GM12878 (cell line): ENCODE data around the gene KRTAP5-8. TPM values are rescaled to one million over a fixed set of nuclear protein-coding genes. Genes with fewer than 3 reads are reported as not detected.
"Not testable (repeated sequence)": the region's sequence is repeated elsewhere in the genome, so short reads cannot be mapped to it uniquely, and the experiment has no call there.

Experiments
- ATAC-seq: fragments of 200-7000 bp; cut with Tn5 transposase; 3 replicates; pipeline ENCODE4 v1.9.1; 2020; ENCODE audit warnings: mild to moderate bottlenecking, moderate library complexity
- Bru-seq: library from RNA; stranded (reverse); fragments of 400-500 nt; gene quantifications from one replicate; lab custom pipeline; 2021; lab: Mats Ljungman, UMichigan
- BruChase-seq, 2 experiments: library from RNA; stranded (reverse); fragments of 400-500 nt; gene quantifications; one replicate each; lab custom pipeline; 2021; lab: Mats Ljungman, UMichigan
- BruUV-seq: library from RNA; stranded (reverse); fragments of 400-500 nt; replicated peaks from 2 replicates; lab custom pipeline; 2021; lab: Mats Ljungman, UMichigan
- CTCF ChIA-PET: fragments of 300-600 bp; sonication (Branson Sonifier 250); formaldehyde crosslinking; extraction: SDS; loops from one replicate; lab custom pipeline; 2021; ENCODE audit warnings: inconsistent platforms; lab: Yijun Ruan, JAX
- POLR2A ChIA-PET: fragments of 350-600 bp; formaldehyde crosslinking; extraction: SDS; loops from one replicate; lab custom pipeline; 2021; ENCODE audit warnings: inconsistent platforms; lab: Charles Lee
- RAD21 ChIA-PET: fragments of 300-600 bp; sonication (Branson Sonifier 250); formaldehyde crosslinking; loops from one replicate; lab custom pipeline; 2023; ENCODE audit warnings: antibody characterized with exemption; ENCODE audit not compliant: unreplicated experiment; lab: Charles Lee
- SMC1A ChIA-PET: fragments of 300-600 bp; sonication (Branson Sonifier 250); formaldehyde crosslinking; loops from one replicate; lab custom pipeline; 2023; ENCODE audit not compliant: unreplicated experiment, uncharacterized antibody; lab: Charles Lee
- DNase-seq: peaks from one replicate; pipeline ENCODE4 v3.0.0-alpha.2; 2011; ENCODE audit warnings: low read depth, low spot score
- FAIRE-seq: peaks from 3 replicates; lab custom pipeline; 2011; peaks lifted over from hg19 to GRCh38; lab: Jason Lieb, UNC
- H2AFZ ChIP-seq: 2 replicates; pipeline ENCODE4 v1.6.0; 2011; ENCODE audit warnings: low read depth, low read length, control low read depth; ENCODE audit not compliant: control insufficient read depth
- H3K27ac ChIP-seq: 2 replicates; pipeline ENCODE4 v1.5.1; 2011; ENCODE audit warnings: control low read depth; ENCODE audit not compliant: control insufficient read depth, insufficient read depth
- H3K27me3 ChIP-seq, 2 experiments: replicated peaks in 1 of 2; 2 replicates each; pipeline versions ENCODE4 v1.6.0 to v1.6.1; 2011; ENCODE audit warnings: low read length in 1 of 2; ENCODE audit not compliant: control insufficient read depth in 2 of 2, insufficient read depth in 2 of 2
- H3K36me3 ChIP-seq, 2 experiments: 2 replicates each; pipeline ENCODE4 v1.5.1; 2011; ENCODE audit warnings: low read length in 1 of 2; ENCODE audit not compliant: control insufficient read depth in 2 of 2, insufficient read depth in 2 of 2
- H3K4me1 ChIP-seq: 2 replicates; pipeline ENCODE4 v1.6.1; 2011; ENCODE audit warnings: mild to moderate bottlenecking, low read length, moderate library complexity, mixed read lengths; ENCODE audit not compliant: control insufficient read depth, insufficient read depth
- H3K4me2 ChIP-seq: 2 replicates; pipeline ENCODE4 v1.6.0; 2011; ENCODE audit warnings: control low read depth; ENCODE audit not compliant: control insufficient read depth, insufficient read depth
- H3K4me3 ChIP-seq: fragments of 200-600 bp; sonication (generic); 2 replicates; pipeline ENCODE4 v1.5.1; 2016
- H3K79me2 ChIP-seq: 2 replicates; pipeline ENCODE4 v1.6.0; 2011; ENCODE audit warnings: low read length; ENCODE audit not compliant: control insufficient read depth, insufficient read depth
- H3K9ac ChIP-seq: 2 replicates; pipeline ENCODE4 v1.8.0; 2011; ENCODE audit warnings: low read length, control low read depth, mixed read lengths; ENCODE audit not compliant: control insufficient read depth, insufficient read depth
- H3K9me3 ChIP-seq: replicated peaks from 3 replicates; pipeline ENCODE4 v1.5.1; 2011; ENCODE audit warnings: mild to moderate bottlenecking, low read length; ENCODE audit not compliant: control insufficient read depth, insufficient read depth
- H4K20me1 ChIP-seq: 2 replicates; pipeline ENCODE4 v1.6.0; 2011; ENCODE audit not compliant: control insufficient read depth, insufficient read depth
- TCF12 ChIP-seq: IDR thresholded peaks from 2 replicates; pipeline ENCODE4 v1.6.1; 2011; ENCODE audit warnings: low read depth, mild to moderate bottlenecking, low read length
- TCF3 ChIP-seq: IDR thresholded peaks from 2 replicates; pipeline ENCODE4 v1.6.1; 2012; ENCODE audit warnings: low read depth, mild to moderate bottlenecking, low read length, borderline replicate concordance; ENCODE audit not compliant: insufficient read depth
- WGBS: methylation state at CpG from one replicate; pipeline ENCODE4 v1.1.6; 2016; ENCODE audit warnings: low lambda C conversion rate; ENCODE audit not compliant: insufficient replicate concordance, insufficient coverage; ENCODE audit errors: missing lambda C conversion rate; 5-methylcytosine and 5-hydroxymethylcytosine counted together
- in situ Hi-C: fragments of 300-500 bp; cut with MboI; formaldehyde crosslinking; loops from 9 replicates; pipeline ENCODE4 v1.14.3; 2018; ENCODE audit warnings: mixed read lengths
- intact Hi-C: fragments of 100-400 bp; cut with micrococcal nuclease; formaldehyde crosslinking; loops from one replicate; pipeline ENCODE4 v1.14.2; 2022; ENCODE audit not compliant: unreplicated experiment
- long read RNA-seq, 2 experiments: library from polyadenylated mRNA; unstranded; transcript quantifications; one replicate each; pipeline ENCODE4 v2.0.0, GENCODE V29; 2019 to 2020
- polyA minus RNA-seq, 3 experiments: library from RNA; depleted of rRNA, polyadenylated mRNA; stranded (reverse); fragments of >200 nt; gene quantifications; 2 replicates each; pipeline ENCODE4 v1.2.3, GENCODE V29; 2011
- polyA plus RNA-seq, 11 experiments: library from polyadenylated mRNA; depleted of rRNA in 4 of 11; unstranded in 6 of 11; stranded (reverse) in 5 of 11; fragments of >200 nt; fragmentation: Nextera tagmentation in 4 of 11; fragmentation: Illumina TruSeq in 1 of 11; extraction: Ambion mirVana in 4 of 11; extraction: Trizol in 1 of 11; gene quantifications; 1 replicate in 1 of 11; 2 replicates in 10 of 11; pipeline versions ENCODE4 v1.2.1 to v1.2.3, GENCODE V29; 2011 to 2016; ENCODE audit warnings: inconsistent platforms in 2 of 11, missing spikeins in 2 of 11, low read depth in 1 of 11
- total RNA-seq, 4 experiments: library from RNA; depleted of rRNA in 3 of 4; stranded (reverse); fragments of >200 nt in 3 of 4; fragmentation: Illumina TruSeq in 1 of 4; extraction: Trizol in 1 of 4; gene quantifications; 2 replicates each; pipeline versions ENCODE4 v1.2.1 to v1.2.3, GENCODE V29; 2013 to 2021

KRTAP5-8 gene
- total RNA-seq (2013; cell fraction: nucleolus; rRNA removed) = 0.73 and 1.3 TPM in 2 replicates
- total RNA-seq (2014; rRNA removed) (0.22 TPM in 1 of 2 replicates, not detected in the other), total RNA-seq (2014; rRNA removed; fragmentation: Illumina TruSeq; extraction: Trizol) (not detected in 2 replicates), total RNA-seq (2021) (0.36 TPM in 1 of 2 replicates, not detected in the other), polyA plus RNA-seq (2011; rRNA removed) (0.10 and 0.15 TPM in 2 replicates), polyA plus RNA-seq (2014; fragmentation: Illumina TruSeq; extraction: Trizol) (0.12 and 0.38 TPM in 2 replicates), polyA plus RNA-seq (2014; fragmentation: Nextera tagmentation; extraction: Ambion mirVana) (under 1 TPM in 1 of 2 experiments, not detected in 1; 0.07 TPM), polyA plus RNA-seq (2014; rRNA removed) (not detected in 2 replicates), polyA plus RNA-seq (2016; fragmentation: Nextera tagmentation; extraction: Ambion mirVana) (not detected), polyA minus RNA-seq (2011; rRNA and poly(A)+ RNA removed) (0.41 TPM in 1 of 2 replicates, not detected in the other), Bru-seq, nascent RNA (percentile 22 among the genes with signal in this experiment), BruChase-seq, experiment 1, labeled RNA remaining after a 6-hour chase (percentile 24 among the genes with signal in this experiment), BruChase-seq, experiment 2, labeled RNA remaining after a 2-hour chase (percentile 26 among the genes with signal in this experiment)
- polyA plus RNA-seq (2011; ENCODE audit: low read depth) = not detected
- 0.09 TPM in 1 of 2 replicates, not detected in the other for polyA plus RNA-seq (2011; cell fraction: cytosol; rRNA removed)
- 0.34 and 0.64 TPM in 2 replicates for polyA plus RNA-seq (2011; cell fraction: nucleus; rRNA removed)
- 0.28 and 0.39 TPM in 2 replicates for polyA plus RNA-seq (2012)
- polyA minus RNA-seq (2011; cell fraction: cytosol; rRNA and poly(A)+ RNA removed) = not detected in 2 replicates
- polyA minus RNA-seq (2011; cell fraction: nucleus; rRNA and poly(A)+ RNA removed) = 0.38 TPM in 1 of 2 replicates, not detected in the other
- long read RNA-seq, experiment 1 = 0 reads
- long read RNA-seq, experiment 2 = 0 reads

GRCh38 chr11:71537977-71538665, at the start of gene KRTAP5-8:
KRTAP5-8 (plus strand) TSS chr11:71538025; CDS start chr11:71538056, 31 bp downstream.
- RAD21 ChIA-PET, H3K4me3 ChIP-seq, BruUV-seq, in situ Hi-C loops, H2AFZ ChIP-seq, POLR2A ChIA-PET, H4K20me1 ChIP-seq, CTCF ChIA-PET, H3K27ac ChIP-seq, ATAC-seq, H3K4me2 ChIP-seq, H3K27me3 ChIP-seq, intact Hi-C loops, FAIRE-seq, DNase-seq, H3K36me3 ChIP-seq, H3K79me2 ChIP-seq, SMC1A ChIA-PET, H3K9ac ChIP-seq: not testable (repeated sequence)
- WGBS = 50% methylated on average over 4 of the region's 4 CpGs
- Histone ChIP-seq H3K4me1 (peaks cover 40% of the 10 kb centered on the region), H3K9me3 (peaks cover 24% of the 10 kb centered on the region)
- TF ChIP-seq TCF3 (0 out of 2 replicates have a peak, but pooled peaks have one; percentile 38), TCF12 (peak; percentile 48; the same call in 1 of the 2 replicates)
